ENCODE results near the gene CACNA1C. TPM values are rescaled to one million over a fixed set of nuclear protein-coding genes. Genes with fewer than 3 reads are reported as not detected.

The CACNA1C gene
- total and polyA plus RNA-seq, 2 donors from 2014 or later, result 1.6 to 17.4 TPM

DNA sequence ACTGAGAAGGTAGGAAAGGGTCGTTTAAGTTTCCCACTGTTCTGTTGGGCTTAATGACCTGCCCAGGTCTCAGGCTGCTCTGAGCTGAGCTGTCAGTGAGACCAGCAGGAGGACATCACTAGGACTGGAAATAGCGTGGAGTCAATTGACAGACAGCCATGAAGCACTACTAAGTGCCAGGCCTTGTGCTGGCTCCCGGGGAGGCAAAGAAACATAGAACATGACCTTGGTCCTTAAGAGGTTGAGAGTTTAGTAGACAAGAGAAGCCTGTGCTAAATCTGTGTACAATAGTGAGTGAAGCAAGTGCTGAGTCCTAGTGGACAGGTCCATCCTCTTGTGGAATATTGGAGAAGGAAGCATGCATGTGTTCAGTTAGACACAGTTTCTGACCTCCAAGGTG, 239.2 kb downstream of the CACNA1C start:
- no peaks in the 10 kb centered on the region for H3K27me3 ChIP-seq (ENCODE audit: control insufficient read depth, insufficient read depth, low read length)
- no peak overlapping the region for H3K4me3 ChIP-seq (ENCODE audit: low read length in 3 of 3)
- no peak for FAIRE-seq
- no peak for DNase-seq
- peaks cover 4 to 17% (median 6%) of the 10 kb centered on the region in 3 donors for H3K4me1 ChIP-seq (ENCODE audit: control insufficient read depth in 2 of 3, insufficient read depth in 2 of 3, low read depth in 1 of 3, low read length in 3 of 3)
- H3K27ac ChIP-seq (ENCODE audit: low read depth in 2 of 2, low read length in 2 of 2), result no peak overlapping the region
- no peaks in the 10 kb centered on the region for H3K9me3 ChIP-seq (ENCODE audit: control insufficient read depth in 2 of 3, insufficient read depth in 1 of 3, low read length in 3 of 3)
- intact Hi-C loops (cut with DNase I), result no loop called here
- TF ChIP-seq, protein P1, sequence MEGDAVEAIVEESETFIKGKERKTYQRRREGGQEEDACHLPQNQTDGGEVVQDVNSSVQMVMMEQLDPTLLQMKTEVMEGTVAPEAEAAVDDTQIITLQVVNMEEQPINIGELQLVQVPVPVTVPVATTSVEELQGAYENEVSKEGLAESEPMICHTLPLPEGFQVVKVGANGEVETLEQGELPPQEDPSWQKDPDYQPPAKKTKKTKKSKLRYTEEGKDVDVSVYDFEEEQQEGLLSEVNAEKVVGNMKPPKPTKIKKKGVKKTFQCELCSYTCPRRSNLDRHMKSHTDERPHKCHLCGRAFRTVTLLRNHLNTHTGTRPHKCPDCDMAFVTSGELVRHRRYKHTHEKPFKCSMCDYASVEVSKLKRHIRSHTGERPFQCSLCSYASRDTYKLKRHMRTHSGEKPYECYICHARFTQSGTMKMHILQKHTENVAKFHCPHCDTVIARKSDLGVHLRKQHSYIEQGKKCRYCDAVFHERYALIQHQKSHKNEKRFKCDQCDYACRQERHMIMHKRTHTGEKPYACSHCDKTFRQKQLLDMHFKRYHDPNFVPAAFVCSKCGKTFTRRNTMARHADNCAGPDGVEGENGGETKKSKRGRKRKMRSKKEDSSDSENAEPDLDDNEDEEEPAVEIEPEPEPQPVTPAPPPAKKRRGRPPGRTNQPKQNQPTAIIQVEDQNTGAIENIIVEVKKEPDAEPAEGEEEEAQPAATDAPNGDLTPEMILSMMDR (IDR thresholded peaks at IDR 0.05; ENCODE audit: borderline replicate concordance, extremely low read depth, insufficient read depth), result no peak
- H3K36me3 ChIP-seq (ENCODE audit: control insufficient read depth in 2 of 3, insufficient read depth in 3 of 3, low read length in 3 of 3), result no peaks in the 10 kb centered on the region
- H3K9ac ChIP-seq (ENCODE audit: low read length in 3 of 3), result no peak overlapping the region

DNA sequence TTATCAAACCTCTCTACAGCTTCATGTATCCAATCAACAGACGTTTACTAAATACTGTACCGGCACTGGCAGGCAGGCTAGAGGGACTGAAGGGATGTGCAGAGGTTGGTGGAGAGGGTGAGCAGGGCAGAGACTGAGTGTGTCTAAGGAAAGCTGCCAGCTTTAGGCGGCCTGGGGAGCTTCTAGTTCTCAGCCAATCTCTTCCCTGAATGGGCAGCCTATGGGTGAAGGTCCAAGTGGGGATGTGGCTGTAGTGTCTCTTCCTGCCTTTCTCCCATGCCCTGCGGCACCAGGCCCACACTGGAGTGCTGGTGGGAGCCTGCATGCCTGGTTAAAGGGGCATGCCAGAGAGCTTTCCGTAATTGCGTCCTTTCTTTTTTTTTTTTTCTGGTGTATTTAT, 239.8 kb downstream of the CACNA1C start:
- DNase-seq, result peak in 3 of 5 donors; percentile 32 to 39 (median 39)
- intact Hi-C loops (cut with DNase I), result no loop called here
- Histone ChIP-seq H3K36me3 (ENCODE audit: control insufficient read depth in 2 of 3, insufficient read depth in 3 of 3, low read length in 3 of 3) (no peaks in the 10 kb centered on the region), H3K4me3 (ENCODE audit: low read length in 3 of 3) (no peak overlapping the region), H3K27me3 (ENCODE audit: control insufficient read depth, insufficient read depth, low read length) (no peaks in the 10 kb centered on the region), H3K4me1 (ENCODE audit: control insufficient read depth in 2 of 3, insufficient read depth in 2 of 3, low read depth in 1 of 3, low read length in 3 of 3) (peaks cover under 1 to 13% (median 4%) of the 10 kb centered on the region in 3 donors), H3K9ac (ENCODE audit: low read length in 3 of 3) (no peak overlapping the region), H3K9me3 (ENCODE audit: control insufficient read depth in 2 of 3, insufficient read depth in 1 of 3, low read length in 3 of 3) (no peaks in the 10 kb centered on the region), H3K27ac (ENCODE audit: low read depth in 2 of 2, low read length in 2 of 2) (no peak overlapping the region)
- TF ChIP-seq, protein P1 (IDR thresholded peaks at IDR 0.05; ENCODE audit: borderline replicate concordance, extremely low read depth, insufficient read depth), result no peak
- FAIRE-seq, result no peak

DNA sequence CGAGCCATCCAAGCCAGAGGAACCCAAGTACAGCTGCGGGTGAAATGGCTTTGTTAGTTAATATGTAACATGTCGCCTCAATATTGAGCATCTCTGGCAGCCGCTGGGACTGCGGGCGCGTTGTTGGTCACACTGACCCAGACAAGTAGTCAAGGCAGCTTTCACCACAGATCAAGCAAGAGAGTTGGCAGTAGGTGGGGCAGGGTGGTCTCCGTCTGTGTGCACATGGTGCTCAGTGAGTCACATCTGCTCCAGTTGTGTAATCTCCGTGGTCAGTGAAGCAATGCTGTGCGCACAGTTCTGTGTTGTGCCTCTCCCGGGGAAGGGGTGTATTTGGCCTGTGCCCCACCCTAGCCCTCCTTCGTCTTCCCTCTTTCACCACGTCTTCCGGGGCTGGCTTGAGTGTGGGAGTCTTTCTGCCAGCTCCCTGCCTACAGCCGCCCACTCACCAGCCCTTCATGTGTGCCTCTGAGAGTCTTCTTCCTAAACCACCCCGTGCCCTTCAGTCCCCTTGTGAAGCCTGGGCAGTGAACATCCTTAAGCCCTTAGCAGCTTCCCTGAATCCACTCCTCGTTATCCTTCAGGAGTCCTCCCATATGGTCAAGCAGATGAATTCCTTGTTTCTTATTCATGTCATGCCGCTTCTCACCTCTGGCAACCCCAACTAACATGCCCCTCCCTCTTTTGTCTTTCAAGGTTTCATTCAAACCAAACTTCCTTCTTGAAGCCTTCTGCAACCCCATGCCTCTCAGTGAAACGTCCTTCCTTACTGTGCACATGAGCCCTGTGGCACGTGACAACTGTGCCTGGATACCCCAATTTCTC, 242.1 kb downstream of the CACNA1C start:
- FAIRE-seq, result no peak
- Histone ChIP-seq H3K9me3 (ENCODE audit: control insufficient read depth in 2 of 3, insufficient read depth in 1 of 3, low read length in 3 of 3) (no peaks in the 10 kb centered on the region), H3K4me3 (ENCODE audit: low read length in 3 of 3) (no peak overlapping the region), H3K36me3 (ENCODE audit: control insufficient read depth in 2 of 3, insufficient read depth in 3 of 3, low read length in 3 of 3) (no peaks in the 10 kb centered on the region), H3K4me1 (ENCODE audit: control insufficient read depth in 2 of 3, insufficient read depth in 2 of 3, low read depth in 1 of 3, low read length in 3 of 3) (peaks cover 7 to 14% (median 7%) of the 10 kb centered on the region in 3 donors), H3K27ac (ENCODE audit: low read depth in 2 of 2, low read length in 2 of 2) (no peak overlapping the region), H3K27me3 (ENCODE audit: control insufficient read depth, insufficient read depth, low read length) (no peaks in the 10 kb centered on the region), H3K9ac (ENCODE audit: low read length in 3 of 3) (no peak overlapping the region)
- TF ChIP-seq, protein P1 (IDR thresholded peaks at IDR 0.05; ENCODE audit: borderline replicate concordance, extremely low read depth, insufficient read depth), result no peak
- intact Hi-C loops (cut with DNase I), result no loop called here
- DNase-seq, result peak in 2 of 5 donors; percentile 23 to 41
